ENCODE measurements around the gene APOL3. TPM values are rescaled to one million over a fixed set of nuclear protein-coding genes. Genes with fewer than 3 reads are reported as not detected.
"Not testable (repeated sequence)": the region's sequence is repeated elsewhere in the genome, so short reads cannot be mapped to it uniquely, and the experiment has no call there.

Gene APOL3
- total RNA-seq, result 100 to 1,000 TPM in 1 of 4 donors, 10 to 100 TPM in 3; 60.9 to 149 (median 91.1) TPM

GRCh38 chr22:36160499-36160942, at the start of gene APOL3:
Gene APOL3, minus strand, starts transcription at chr22:36160755. Its CDS starts 11,700 bp downstream, at chr22:36149055.
- H3K36me3 ChIP-seq, result no peaks in the 10 kb centered on the region
- TF ChIP-seq EP300 (IDR thresholded peaks at IDR 0.05) (peak in 1 of 2 donors; percentile 77), CTCF (IDR thresholded peaks at IDR 0.05) (no peak), POLR2A (IDR thresholded peaks at IDR 0.05) (peak in 1 of 2 donors; percentile 52)
- H3K27me3 ChIP-seq, result no peaks in the 10 kb centered on the region
- peak within 1 kb of the TSS; percentile 85 to 96 (median 92) for H3K27ac ChIP-seq
- H3K9me3 ChIP-seq, result no peaks in the 10 kb centered on the region
- peak within 1 kb of the TSS; percentile 33 to 57 (median 48) for H3K4me3 ChIP-seq
- peak; percentile 47 to 88 for DNase-seq (ENCODE audit: low spot score in 2 of 2)
- peaks cover 0 to 78% (median 52%) of the 10 kb centered on the region in 4 donors for H3K4me1 ChIP-seq
- 16 to 22% methylated on average over 3 of the region's 3 CpGs for WGBS, 2 donors

GRCh38 chr22:36210224-36210623, 49.7 kb upstream of the APOL3 start:
- Histone ChIP-seq H3K4me1 (peaks cover 0 to 25% (median 8%) of the 10 kb centered on the region in 4 donors), H3K4me3 (no peak overlapping the region), H3K36me3 (no peaks in the 10 kb centered on the region), H3K9me3 (no peaks in the 10 kb centered on the region), H3K27me3 (no peaks in the 10 kb centered on the region), H3K27ac (no peak overlapping the region)
- WGBS, 2 donors, result 82 to 88% methylated on average over 3 of the region's 3 CpGs
- DNase-seq (ENCODE audit: low spot score in 2 of 2), result no peak
- TF ChIP-seq EP300 (IDR thresholded peaks at IDR 0.05) (no peak), CTCF (IDR thresholded peaks at IDR 0.05) (no peak), POLR2A (IDR thresholded peaks at IDR 0.05) (no peak)

GRCh38 chr22:36209488-36209908, 48.9 kb upstream of the APOL3 start:
- peaks cover 0 to 25% (median 8%) of the 10 kb centered on the region in 4 donors for H3K4me1 ChIP-seq
- not testable (repeated sequence) for H3K9me3 ChIP-seq; H3K27me3 ChIP-seq; H3K27ac ChIP-seq; DNase-seq (ENCODE audit: low spot score in 2 of 2); H3K4me3 ChIP-seq; H3K36me3 ChIP-seq
- WGBS, 2 donors, result 84 to 92% methylated on average over 5 of the region's 5 CpGs

GRCh38 chr22:36208914-36209313, 48.4 kb upstream of the APOL3 start:
- Histone ChIP-seq H3K36me3 (no peaks in the 10 kb centered on the region), H3K4me3 (no peak overlapping the region), H3K4me1 (peaks cover 0 to 25% (median 8%) of the 10 kb centered on the region in 4 donors), H3K27me3 (no peaks in the 10 kb centered on the region), H3K9me3 (no peaks in the 10 kb centered on the region), H3K27ac (no peak overlapping the region)
- DNase-seq (ENCODE audit: low spot score in 2 of 2), result no peak
- WGBS, 2 donors, result 100% methylated on average over 1 of the region's 1 CpG
- TF ChIP-seq POLR2A (IDR thresholded peaks at IDR 0.05) (no peak), EP300 (IDR thresholded peaks at IDR 0.05) (no peak), CTCF (IDR thresholded peaks at IDR 0.05) (no peak)

- H3K27ac ChIP-seq, result peak overlapping the region in 1 of 4 donors; percentile 16
- TF ChIP-seq CTCF (IDR thresholded peaks at IDR 0.05) (no peak), POLR2A (IDR thresholded peaks at IDR 0.05) (no peak), EP300 (IDR thresholded peaks at IDR 0.05) (no peak)
- 11 to 16% methylated on average over 1 of the region's 1 CpG for WGBS, 2 donors
Observed at GRCh38 chr22:36208162-36208765, 47.7 kb upstream of the APOL3 start.

More at GRCh38 chr22:36208162-36208765, 47.7 kb upstream of the APOL3 start:
- peaks cover 0 to 25% (median 8%) of the 10 kb centered on the region in 4 donors for H3K4me1 ChIP-seq
- no peaks in the 10 kb centered on the region for H3K27me3 ChIP-seq
- no peak overlapping the region for H3K4me3 ChIP-seq
- no peaks in the 10 kb centered on the region for H3K36me3 ChIP-seq
- H3K9me3 ChIP-seq, result no peaks in the 10 kb centered on the region
- DNase-seq (ENCODE audit: low spot score in 2 of 2), result no peak
